HepG2 (cell line): ENCODE measurements around the gene C20orf96. TPM values are rescaled to one million over a fixed set of nuclear protein-coding genes. Genes with fewer than 3 reads are reported as not detected.
A peak's percentile ranks its signal among the peaks of the same experiment; 100 is the strongest.

Experiments
- AGO2 ChIP-seq: fragments of 200-400 bp; formaldehyde crosslinking; optimal IDR thresholded peaks from 2 replicates; pipeline ENCODE3; 2017; ENCODE audit warnings: mild to moderate bottlenecking, low read depth, low read length, moderate library complexity
- CBX1 ChIP-seq: IDR thresholded peaks from one replicate; pipeline ENCODE4 v1.6.1; 2016; ENCODE audit warnings: antibody characterized with exemption, low read depth
- GABPB1 ChIP-seq: IDR thresholded peaks from 2 replicates; pipeline ENCODE4 v1.6.1; 2016; ENCODE audit warnings: mild to moderate bottlenecking, missing genetic modification reagents, moderate library complexity, missing compliant biosample characterization
- HHEX ChIP-seq: IDR thresholded peaks from 2 replicates; pipeline ENCODE4 v1.6.1; 2016; ENCODE audit warnings: control low read depth
- IKZF1 ChIP-seq: fragments of 450-650 bp; IDR thresholded peaks from 2 replicates; pipeline ENCODE4 v1.7.1; 2016
- KLF16 ChIP-seq, 2 experiments: sonication (generic) in 1 of 2; formaldehyde crosslinking in 1 of 2; IDR thresholded peaks; 2 replicates each; pipeline versions ENCODE4 v1.6.1 to v1.8.0; 2016 to 2023; ENCODE audit warnings: missing genetic modification reagents in 2 of 2, missing compliant biosample characterization in 1 of 2
- MXI1 ChIP-seq: IDR thresholded peaks from 3 replicates; pipeline ENCODE4 v1.6.1; 2012; ENCODE audit warnings: low read depth, low read length, inconsistent platforms, borderline replicate concordance
- NCOA5 ChIP-seq: sonication (generic); formaldehyde crosslinking; IDR thresholded peaks from 2 replicates; pipeline ENCODE4 v1.4.0; 2020; ENCODE audit warnings: missing genetic modification reagents
- POLR2AphosphoS5 ChIP-seq: IDR thresholded peaks from 2 replicates; pipeline ENCODE4 v1.6.1; 2012; ENCODE audit warnings: low read depth, low read length
- STAT5B ChIP-seq: sonication (generic); formaldehyde crosslinking; IDR thresholded peaks from 2 replicates; pipeline ENCODE4 v1.4.0; 2020; ENCODE audit warnings: missing genetic modification reagents
- ZNF232 ChIP-seq: sonication (generic); formaldehyde crosslinking; IDR thresholded peaks from 2 replicates; pipeline ENCODE4 v1.4.0; 2020; ENCODE audit warnings: missing genetic modification reagents, borderline replicate concordance
- ZNF263 ChIP-seq: sonication (generic); formaldehyde crosslinking; IDR thresholded peaks from 2 replicates; pipeline ENCODE4 v1.4.0; 2020; ENCODE audit warnings: missing genetic modification reagents
- ZNF33B ChIP-seq: sonication (generic); formaldehyde crosslinking; IDR thresholded peaks from 2 replicates; pipeline ENCODE4 v1.5.1; 2020; ENCODE audit warnings: mild to moderate bottlenecking, missing genetic modification reagents
- ZNF577 ChIP-seq: sonication (generic); formaldehyde crosslinking; IDR thresholded peaks from 2 replicates; pipeline ENCODE4 v1.4.0; 2020; ENCODE audit warnings: mild to moderate bottlenecking, low read depth, missing genetic modification reagents, borderline replicate concordance
- ZNF619 ChIP-seq: sonication (generic); formaldehyde crosslinking; IDR thresholded peaks from 2 replicates; pipeline ENCODE4 v1.4.0; 2020; ENCODE audit warnings: mild to moderate bottlenecking, missing genetic modification reagents
- ZNF709 ChIP-seq: sonication (generic); formaldehyde crosslinking; IDR thresholded peaks from 2 replicates; pipeline ENCODE4 v1.5.0; 2020; ENCODE audit warnings: mild to moderate bottlenecking, missing genetic modification reagents
- ZNF749 ChIP-seq: sonication (generic); formaldehyde crosslinking; IDR thresholded peaks from 2 replicates; pipeline ENCODE4 v1.8.0; 2022; ENCODE audit warnings: mild to moderate bottlenecking, missing genetic modification reagents, moderate library complexity, borderline replicate concordance
- ZNF792 ChIP-seq: IDR thresholded peaks from 2 replicates; pipeline ENCODE4 v1.6.1; 2016
- ZNF850 ChIP-seq: sonication (generic); formaldehyde crosslinking; conservative IDR thresholded peaks from 2 replicates; pipeline ENCODE4 v1.9.0; 2021; ENCODE audit warnings: mild to moderate bottlenecking, missing genetic modification reagents
- polyA plus RNA-seq, 8 experiments: library from polyadenylated mRNA; depleted of rRNA in 3 of 8; stranded (reverse) in 7 of 8; unstranded in 1 of 8; fragments of >200 nt; fragmentation: Illumina TruSeq in 4 of 8; extraction: Trizol in 4 of 8; gene quantifications; 2 replicates each; pipeline versions ENCODE4 v1.2.1 to v1.2.3, GENCODE V29; 2011 to 2016; ENCODE audit warnings: low read depth in 4 of 8, missing spikeins in 1 of 8, mixed read lengths in 1 of 8; ENCODE audit not compliant: insufficient read depth in 1 of 8
- total RNA-seq, 5 experiments: library from RNA; depleted of rRNA; stranded (reverse); fragments of >200 nt; fragmentation: Illumina TruSeq; extraction: Trizol; gene quantifications; 2 replicates each; pipeline ENCODE4 v1.2.3, GENCODE V29; 2016; ENCODE audit warnings: low read depth in 1 of 5
- TF ChIP-seq, protein P1 (sequence below): sonication (generic); formaldehyde crosslinking; IDR thresholded peaks from 2 replicates; pipeline ENCODE4 v1.4.0; 2020; ENCODE audit warnings: mild to moderate bottlenecking, missing genetic modification reagents, borderline replicate concordance
- TF ChIP-seq, protein P2 (sequence below): sonication (generic); formaldehyde crosslinking; IDR thresholded peaks from 2 replicates; pipeline ENCODE4 v1.4.0; 2020; ENCODE audit warnings: missing genetic modification reagents
- TF ChIP-seq, protein P3 (sequence below): IDR thresholded peaks from 2 replicates; pipeline ENCODE4 v1.6.1; 2016; ENCODE audit warnings: missing biosample characterization, missing genetic modification reagents, low read depth
- TF ChIP-seq, protein P4 (sequence below): IDR thresholded peaks from 2 replicates; pipeline ENCODE4 v1.6.1; 2016; ENCODE audit warnings: low read depth, control low read depth
- TF ChIP-seq, protein P5 (sequence below): sonication (generic); formaldehyde crosslinking; IDR thresholded peaks from 2 replicates; pipeline ENCODE4 v1.4.0; 2020; ENCODE audit warnings: missing genetic modification reagents, borderline replicate concordance

The C20orf96 gene
- total and polyA plus RNA-seq, 2 of the 13 experiments (the other 11 are each of a cell fraction or from before 2014, with no cell fraction given): 3.8 to 20.6 TPM

DNA sequence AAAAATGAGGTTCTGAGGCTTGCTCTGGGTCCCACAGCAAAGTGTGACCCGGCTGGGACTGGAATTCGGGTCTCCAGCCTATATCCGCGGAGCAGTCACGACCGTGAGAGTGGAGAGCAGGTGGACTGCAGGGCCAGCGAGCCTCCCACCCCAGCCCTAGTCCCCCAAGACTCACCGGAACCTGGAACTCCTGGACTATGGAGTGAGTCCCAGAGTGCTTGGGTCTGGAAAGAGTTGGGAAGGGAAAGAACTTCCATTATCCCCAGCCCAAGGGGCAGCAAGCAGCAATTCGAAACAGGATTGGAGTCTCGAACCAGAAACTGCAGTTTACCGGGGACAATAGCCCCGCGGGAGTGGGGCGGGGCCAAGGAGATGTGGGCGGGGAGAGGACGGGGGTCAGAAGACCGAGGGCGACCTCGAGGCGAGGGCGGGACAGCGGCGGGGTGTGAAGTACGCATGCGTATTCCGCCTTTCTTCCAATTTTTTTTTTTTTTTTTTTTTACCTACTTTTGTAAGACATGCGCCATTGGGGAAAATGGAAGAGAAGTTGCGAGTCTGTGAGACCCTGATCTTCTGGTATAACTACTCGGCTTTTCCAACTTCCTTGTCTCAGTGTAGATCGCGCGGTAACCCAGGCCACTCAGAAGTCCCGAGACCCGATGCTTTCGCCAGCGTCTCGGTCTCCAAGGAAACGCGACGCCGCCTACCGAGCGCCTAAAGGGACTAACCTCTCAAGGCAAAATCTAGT lies at the start of gene C20orf96 (continued):
- no peak for TF ChIP-seq ZNF749 (CRISPR knock-in tag)
- no peak for TF ChIP-seq ZNF263 (CRISPR knock-in tag)
- TF ChIP-seq POLR2AphosphoS5: peak; percentile 78
- TF ChIP-seq, protein P1, sequence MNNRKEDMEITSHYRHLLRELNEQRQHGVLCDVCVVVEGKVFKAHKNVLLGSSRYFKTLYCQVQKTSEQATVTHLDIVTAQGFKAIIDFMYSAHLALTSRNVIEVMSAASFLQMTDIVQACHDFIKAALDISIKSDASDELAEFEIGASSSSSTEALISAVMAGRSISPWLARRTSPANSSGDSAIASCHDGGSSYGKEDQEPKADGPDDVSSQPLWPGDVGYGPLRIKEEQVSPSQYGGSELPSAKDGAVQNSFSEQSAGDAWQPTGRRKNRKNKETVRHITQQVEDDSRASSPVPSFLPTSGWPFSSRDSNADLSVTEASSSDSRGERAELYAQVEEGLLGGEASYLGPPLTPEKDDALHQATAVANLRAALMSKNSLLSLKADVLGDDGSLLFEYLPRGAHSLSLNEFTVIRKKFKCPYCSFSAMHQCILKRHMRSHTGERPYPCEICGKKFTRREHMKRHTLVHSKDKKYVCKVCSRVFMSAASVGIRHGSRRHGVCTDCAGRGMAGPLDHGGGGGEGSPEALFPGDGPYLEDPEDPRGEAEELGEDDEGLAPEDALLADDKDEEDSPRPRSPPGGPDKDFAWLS (CRISPR knock-in tag): no peak
- TF ChIP-seq, protein P2, sequence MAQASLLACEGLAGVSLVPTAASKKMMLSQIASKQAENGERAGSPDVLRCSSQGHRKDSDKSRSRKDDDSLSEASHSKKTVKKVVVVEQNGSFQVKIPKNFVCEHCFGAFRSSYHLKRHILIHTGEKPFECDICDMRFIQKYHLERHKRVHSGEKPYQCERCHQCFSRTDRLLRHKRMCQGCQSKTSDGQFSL (CRISPR knock-in tag): no peak
- TF ChIP-seq, protein P3, sequence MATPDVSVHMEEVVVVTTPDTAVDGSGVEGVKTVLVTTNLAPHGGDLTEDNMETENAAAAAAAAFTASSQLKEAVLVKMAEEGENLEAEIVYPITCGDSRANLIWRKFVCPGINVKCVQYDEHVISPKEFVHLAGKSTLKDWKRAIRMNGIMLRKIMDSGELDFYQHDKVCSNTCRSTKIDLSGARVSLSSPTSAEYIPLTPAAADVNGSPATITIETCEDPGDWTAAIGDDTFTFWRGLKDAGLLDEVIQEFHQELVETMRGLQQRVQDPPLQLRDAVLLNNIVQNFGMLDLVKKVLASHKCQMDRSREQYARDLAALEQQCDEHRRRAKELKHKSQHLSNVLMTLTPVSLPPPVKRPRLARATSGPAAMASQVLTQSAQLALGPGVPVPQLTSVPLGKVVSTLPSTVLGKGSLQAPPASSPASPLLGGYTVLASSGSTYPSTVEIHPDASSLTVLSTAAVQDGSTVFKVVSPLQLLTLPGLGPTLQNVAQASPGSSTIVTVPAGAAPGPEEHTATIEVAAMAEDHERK: no peak
- TF ChIP-seq ZNF33B: peak; percentile 66; the same call in 1 of the 2 replicates
- no peak for TF ChIP-seq ZNF792 (CRISPR knock-in tag)
- TF ChIP-seq, protein P4, sequence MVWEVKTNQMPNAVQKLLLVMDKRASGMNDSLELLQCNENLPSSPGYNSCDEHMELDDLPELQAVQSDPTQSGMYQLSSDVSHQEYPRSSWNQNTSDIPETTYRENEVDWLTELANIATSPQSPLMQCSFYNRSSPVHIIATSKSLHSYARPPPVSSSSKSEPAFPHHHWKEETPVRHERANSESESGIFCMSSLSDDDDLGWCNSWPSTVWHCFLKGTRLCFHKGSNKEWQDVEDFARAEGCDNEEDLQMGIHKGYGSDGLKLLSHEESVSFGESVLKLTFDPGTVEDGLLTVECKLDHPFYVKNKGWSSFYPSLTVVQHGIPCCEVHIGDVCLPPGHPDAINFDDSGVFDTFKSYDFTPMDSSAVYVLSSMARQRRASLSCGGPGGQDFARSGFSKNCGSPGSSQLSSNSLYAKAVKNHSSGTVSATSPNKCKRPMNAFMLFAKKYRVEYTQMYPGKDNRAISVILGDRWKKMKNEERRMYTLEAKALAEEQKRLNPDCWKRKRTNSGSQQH: peak; percentile 16; the same call in 1 of the 2 replicates
- peak; percentile 47; the same call in 1 of the 2 replicates for TF ChIP-seq ZNF619
- no peak; the same call in 1 of the 2 replicates for TF ChIP-seq ZNF709 (CRISPR knock-in tag)
- TF ChIP-seq ZNF232 (CRISPR knock-in tag): no peak; the same call in 1 of the 2 replicates
- peak; percentile 30; the same call in 1 of the 2 replicates for TF ChIP-seq HHEX (CRISPR knock-in tag)
- no peak for TF ChIP-seq ZNF577
- TF ChIP-seq MXI1: peak; percentile 80; the same call in 2 of the 3 replicates
- TF ChIP-seq NCOA5 (CRISPR knock-in tag): no peak
- peak; percentile 50 for TF ChIP-seq GABPB1 (CRISPR knock-in tag)
- TF ChIP-seq ZNF850: no peak
- TF ChIP-seq STAT5B (CRISPR knock-in tag): no peak
- peak in 1 of 2 experiments; percentile 80; a peak in 2 of 4 replicates for TF ChIP-seq KLF16 (CRISPR knock-in tag; IDR thresholded peaks at IDR 0.05)
- TF ChIP-seq, protein P5, sequence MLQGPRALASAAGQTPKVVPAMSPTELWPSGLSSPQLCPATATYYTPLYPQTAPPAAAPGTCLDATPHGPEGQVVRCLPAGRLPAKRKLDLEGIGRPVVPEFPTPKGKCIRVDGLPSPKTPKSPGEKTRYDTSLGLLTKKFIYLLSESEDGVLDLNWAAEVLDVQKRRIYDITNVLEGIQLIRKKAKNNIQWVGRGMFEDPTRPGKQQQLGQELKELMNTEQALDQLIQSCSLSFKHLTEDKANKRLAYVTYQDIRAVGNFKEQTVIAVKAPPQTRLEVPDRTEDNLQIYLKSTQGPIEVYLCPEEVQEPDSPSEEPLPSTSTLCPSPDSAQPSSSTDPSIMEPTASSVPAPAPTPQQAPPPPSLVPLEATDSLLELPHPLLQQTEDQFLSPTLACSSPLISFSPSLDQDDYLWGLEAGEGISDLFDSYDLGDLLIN (CRISPR knock-in tag): no peak
- no peak for TF ChIP-seq AGO2
- TF ChIP-seq CBX1: peak; percentile 69
- TF ChIP-seq IKZF1: no peak
